HG03571 (cell line): ENCODE results near the gene TIGAR.

ENCODE experiments used
- ATAC-seq: cut with Tn5 transposase; IDR thresholded peaks from one replicate; pipeline ENCODE4 v1.9.1; 2021; ENCODE audit not compliant: unreplicated experiment

Gene TIGAR

DNA sequence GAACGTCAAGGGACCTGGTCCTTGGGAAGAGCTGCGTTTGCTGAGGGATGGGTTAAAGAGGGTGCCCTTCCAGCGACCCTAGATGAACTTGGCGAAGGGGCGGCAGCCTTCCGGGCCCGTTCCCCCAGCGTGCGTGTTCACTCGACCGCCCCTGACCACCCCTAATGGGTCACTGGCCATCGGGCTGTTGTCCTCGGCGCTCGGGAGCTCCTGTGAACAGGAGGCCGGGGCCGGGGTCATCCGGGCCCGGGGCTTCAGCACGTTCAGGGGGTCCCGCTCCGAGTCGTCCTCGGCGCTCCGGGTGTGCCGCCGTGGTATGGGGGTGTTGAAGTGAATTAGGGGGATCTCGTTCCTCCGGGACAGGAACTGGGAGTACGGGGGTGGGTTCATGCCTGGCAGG, 49.3 kb downstream of the TIGAR start:
- ATAC-seq = no peak

GRCh38 chr12:4372653-4373052, 51.6 kb downstream of the TIGAR start:
- ATAC-seq = no peak

- no peak for ATAC-seq
These were observed 54.4 kb downstream of the TIGAR start for GRCh38 chr12:4375449-4375848.

DNA sequence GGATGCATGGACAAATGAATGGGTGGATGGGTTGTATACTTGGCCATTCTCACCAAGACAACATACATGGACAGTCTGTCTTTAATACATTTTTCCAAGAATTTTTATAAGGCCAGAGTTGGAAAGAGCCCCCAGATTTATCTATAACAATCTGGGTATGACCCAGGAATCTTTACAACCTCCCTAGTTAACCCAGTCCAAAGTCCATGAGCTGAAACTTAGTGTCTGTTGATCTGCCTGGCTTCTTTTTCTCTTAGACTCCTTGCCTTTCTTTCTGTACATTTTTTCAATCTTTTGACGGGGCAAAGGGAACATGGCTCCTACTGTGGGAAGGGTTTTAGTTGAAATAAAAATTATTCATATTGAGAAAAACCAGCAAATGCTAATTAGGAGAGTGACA, 57.8 kb downstream of the TIGAR start:
- no peak for ATAC-seq

DNA sequence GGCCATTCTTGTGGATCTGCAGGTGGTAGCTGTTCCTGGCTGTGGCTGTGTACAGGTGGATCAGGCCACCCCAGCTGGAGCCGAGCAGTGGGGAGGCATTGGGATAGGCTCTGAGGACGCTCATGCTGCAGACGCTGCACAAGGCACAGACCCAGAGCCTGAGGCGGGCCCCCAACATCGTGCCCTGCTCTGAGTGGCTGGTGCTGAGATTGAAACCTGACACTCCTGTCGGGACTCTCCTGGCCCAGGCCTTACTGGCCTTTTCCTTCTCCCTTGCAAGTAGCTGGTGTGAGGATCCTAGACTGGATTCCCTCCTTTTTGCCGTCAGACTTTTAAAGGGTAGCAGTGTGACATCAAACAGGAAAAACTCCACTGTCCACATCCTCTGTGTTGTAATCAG, 58.4 kb downstream of the TIGAR start, which contains the start of gene FGF23:
FGF23 (minus strand) TSS at position 308 of the 400 bp plus-strand sequence; CDS start at position 178, 130 bp downstream.
- ATAC-seq = no peak

- no peak for ATAC-seq
These were observed 59.3 kb downstream of the TIGAR start for GRCh38 chr12:4380332-4380731.

GRCh38 chr12:4383304-4383865, 62.4 kb downstream of the TIGAR start:
- ATAC-seq = no peak

GRCh38 chr12:4386801-4387200, 65.8 kb downstream of the TIGAR start:
- no peak for ATAC-seq

- ATAC-seq = no peak
These were observed 66.6 kb downstream of the TIGAR start for GRCh38 chr12:4387607-4388006.

- no peak for ATAC-seq
These were observed 67.0 kb downstream of the TIGAR start for GRCh38 chr12:4388032-4388431.

- no peak for ATAC-seq
These were observed 67.6 kb downstream of the TIGAR start for GRCh38 chr12:4388662-4389061.

DNA sequence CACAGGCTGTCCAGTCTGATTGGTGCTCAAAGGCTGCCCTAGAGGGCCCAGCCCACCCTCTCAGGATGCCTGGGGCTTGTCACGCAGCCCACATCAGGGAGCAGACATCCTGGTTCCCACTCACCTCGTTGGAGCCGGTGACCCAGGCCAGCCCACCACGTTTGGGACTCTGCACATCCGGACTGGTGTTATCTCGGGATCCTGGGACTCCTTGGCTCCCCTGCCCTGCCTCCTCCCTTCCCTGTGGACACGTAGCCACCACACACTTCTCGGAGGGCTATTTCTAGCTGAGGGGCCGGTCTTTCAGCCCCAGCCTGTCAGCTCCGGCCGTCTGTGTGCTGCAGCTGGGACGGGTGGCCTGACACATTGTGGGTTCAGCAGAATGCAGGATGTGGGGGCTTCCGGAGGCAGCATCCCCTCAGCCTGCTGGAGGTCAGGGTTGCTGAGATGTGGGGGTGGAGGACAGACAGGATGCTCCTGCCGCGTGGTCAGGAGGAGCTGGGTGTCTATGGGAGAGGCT, 71.3 kb downstream of the TIGAR start:
- ATAC-seq = no peak

GRCh38 chr12:4393211-4393610, 72.2 kb downstream of the TIGAR start:
- no peak for ATAC-seq

DNA sequence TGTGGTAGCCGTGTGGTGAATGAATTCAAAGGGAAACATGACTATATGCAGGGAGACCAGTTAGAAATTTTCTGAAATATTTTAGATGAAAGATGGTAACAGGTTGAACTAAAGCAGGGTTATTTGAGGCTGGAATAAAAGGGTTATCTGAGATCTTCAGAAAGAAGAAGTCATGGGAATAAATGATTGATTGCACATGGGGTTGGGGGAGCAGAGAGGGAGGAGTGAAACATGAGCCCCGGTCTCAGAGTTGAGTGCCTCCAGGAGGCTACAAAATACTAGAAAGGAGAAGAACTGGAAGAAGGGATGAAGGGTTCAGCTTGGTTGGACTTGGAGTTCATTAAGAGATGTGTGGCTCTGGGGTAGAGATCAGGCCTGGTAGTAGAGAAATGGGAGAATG, 74.8 kb downstream of the TIGAR start:
- ATAC-seq = no peak

GRCh38 chr12:4401117-4401516, 80.1 kb downstream of the TIGAR start:
- no peak for ATAC-seq

DNA sequence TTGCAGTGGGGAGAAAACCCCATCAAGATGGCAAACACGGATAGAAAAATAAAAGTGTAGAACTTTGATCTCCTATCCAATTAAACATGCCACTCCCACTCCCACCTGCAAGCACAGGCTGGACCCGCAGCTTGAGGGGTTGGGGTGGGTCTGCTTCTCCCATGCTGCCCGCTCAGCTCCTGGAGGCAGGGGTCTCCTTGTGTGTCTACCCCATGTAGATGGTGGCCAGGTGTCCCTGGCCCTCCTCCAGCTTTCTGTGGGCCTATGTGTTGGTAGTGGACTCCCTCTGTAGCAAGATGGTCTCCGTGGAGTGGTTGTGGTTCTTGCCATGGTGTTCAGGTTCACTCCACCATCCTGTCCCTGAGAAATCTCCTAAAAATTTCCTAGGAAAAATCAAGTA, 82.0 kb downstream of the TIGAR start:
- no peak for ATAC-seq
